Mononuclear cell (primary cell): ENCODE measurements around the gene GPC1. TPM values are rescaled to one million over a fixed set of nuclear protein-coding genes. Genes with fewer than 3 reads are reported as not detected.

Source experiments
- total RNA-seq: library from RNA; depleted of rRNA; stranded (reverse); fragments of >200 nt; gene quantifications from one replicate; pipeline ENCODE4 v1.2.3, GENCODE V29; 2012

The GPC1 gene
- total RNA-seq, 1 donor = 0.42 TPM

Other genes starting within 250 kb of the GPC1 start
- gene ANKMY1, start 122.3 kb downstream of the GPC1 start, total RNA-seq = 24.1 TPM
- 12.1 TPM for gene DUSP28, start 124.7 kb downstream of the GPC1 start, total RNA-seq
- gene RNPEPL1, start 132.8 kb downstream of the GPC1 start, total RNA-seq = 41.1 TPM
- gene CAPN10, start 151.1 kb downstream of the GPC1 start, total RNA-seq = 18.2 TPM
- 40.8 TPM for gene GPR35, start 189.8 kb downstream of the GPC1 start, total RNA-seq
- not detected for gene AQP12B, start 247.2 kb downstream of the GPC1 start, total RNA-seq